Cardiac muscle cell (in vitro differentiated cells and primary cell): ENCODE results near the gene GPR146. TPM values are rescaled to one million over a fixed set of nuclear protein-coding genes. Genes with fewer than 3 reads are reported as not detected.

Source experiments
- DNase-seq, 2 donors: peaks; one replicate each; pipeline versions ENCODE4 v3.0.0 to v3.0.0-alpha.2; 2010 to 2017; ENCODE audit warnings: low read depth in 1 of 2, low spot score in 1 of 2
- H3K27ac ChIP-seq: fragments of 200-600 bp; sonication (generic); 2 replicates; pipeline ENCODE4 v1.5.1; 2016
- H3K27me3 ChIP-seq: fragments of 200-600 bp; sonication (generic); 2 replicates; pipeline ENCODE4 v1.6.0; 2016; ENCODE audit warnings: control low read depth
- H3K36me3 ChIP-seq: fragments of 200-600 bp; sonication (generic); 2 replicates; pipeline ENCODE4 v1.5.1; 2016; ENCODE audit warnings: control low read depth
- H3K4me1 ChIP-seq: fragments of 200-600 bp; sonication (generic); 2 replicates; pipeline ENCODE4 v1.8.1; 2017; ENCODE audit warnings: low read depth, mild to moderate bottlenecking, mixed run types
- H3K4me3 ChIP-seq: fragments of 200-600 bp; sonication (generic); 2 replicates; pipeline ENCODE4 v1.5.1; 2016; ENCODE audit warnings: mild to moderate bottlenecking
- H3K9me3 ChIP-seq: fragments of 200-600 bp; sonication (generic); 2 replicates; pipeline ENCODE4 v1.5.1; 2017; ENCODE audit warnings: low read depth, mild to moderate bottlenecking, control low read depth
- CTCF ChIP-seq: IDR thresholded peaks from 2 replicates; pipeline ENCODE4 v1.5.1; 2012; ENCODE audit warnings: low read depth, mild to moderate bottlenecking, low read length
- polyA plus RNA-seq: library from polyadenylated mRNA; unstranded; fragments of >200 nt; fragmentation: Nextera tagmentation; extraction: Ambion mirVana; gene quantifications from 2 replicates; pipeline ENCODE4 v1.2.1, GENCODE V29; 2016
- total RNA-seq: library from RNA; depleted of rRNA; stranded (reverse); fragments of >200 nt; gene quantifications from 2 replicates; pipeline ENCODE4 v1.2.3, GENCODE V29; 2016

GPR146 gene
- total and polyA plus RNA-seq, 2 experiments from 2014 or later, result 7.5 to 11.2 TPM

GRCh38 chr7:1019255-1019785 is 25.0 kb upstream of the GPR146 start:
- no peak overlapping the region for H3K27ac ChIP-seq
- TF ChIP-seq CTCF, result no peak
- H3K4me1 ChIP-seq, result no peaks in the 10 kb centered on the region
- no peak for DNase-seq
- H3K36me3 ChIP-seq, result no peaks in the 10 kb centered on the region
- H3K4me3 ChIP-seq, result no peak overlapping the region
- no peaks in the 10 kb centered on the region for H3K27me3 ChIP-seq
- no peaks in the 10 kb centered on the region for H3K9me3 ChIP-seq

- no peak for DNase-seq
- Histone ChIP-seq H3K4me1 (no peaks in the 10 kb centered on the region), H3K4me3 (no peak overlapping the region), H3K27ac (no peak overlapping the region), H3K9me3 (no peaks in the 10 kb centered on the region), H3K36me3 (no peaks in the 10 kb centered on the region), H3K27me3 (no peaks in the 10 kb centered on the region)
- TF ChIP-seq CTCF, result no peak
These were observed 24.3 kb upstream of the GPR146 start for GRCh38 chr7:1019789-1020610.

- no peaks in the 10 kb centered on the region for H3K27me3 ChIP-seq
- no peaks in the 10 kb centered on the region for H3K36me3 ChIP-seq
- no peak for DNase-seq
- H3K4me1 ChIP-seq, result no peaks in the 10 kb centered on the region
- H3K4me3 ChIP-seq, result no peak overlapping the region
- H3K9me3 ChIP-seq, result no peaks in the 10 kb centered on the region
- no peak for TF ChIP-seq CTCF
- no peak overlapping the region for H3K27ac ChIP-seq
These were observed 23.5 kb upstream of the GPR146 start for GRCh38 chr7:1020849-1021251.

GRCh38 chr7:1021366-1021765 is 23.0 kb upstream of the GPR146 start:
- Histone ChIP-seq H3K4me3 (no peak overlapping the region), H3K27me3 (no peaks in the 10 kb centered on the region), H3K4me1 (no peaks in the 10 kb centered on the region), H3K9me3 (no peaks in the 10 kb centered on the region), H3K27ac (no peak overlapping the region), H3K36me3 (no peaks in the 10 kb centered on the region)
- TF ChIP-seq CTCF, result no peak
- no peak for DNase-seq

GRCh38 chr7:1021931-1022330 is 22.4 kb upstream of the GPR146 start:
- no peaks in the 10 kb centered on the region for H3K9me3 ChIP-seq
- H3K27ac ChIP-seq, result no peak overlapping the region
- H3K4me3 ChIP-seq, result no peak overlapping the region
- no peaks in the 10 kb centered on the region for H3K27me3 ChIP-seq
- TF ChIP-seq CTCF, result no peak
- no peaks in the 10 kb centered on the region for H3K36me3 ChIP-seq
- peaks cover 3% of the 10 kb centered on the region for H3K4me1 ChIP-seq
- DNase-seq, result no peak
